ENCODE results near the gene NCOA7.

Gene NCOA7

GRCh38 chr6:125943528-125944433, 153.0 kb downstream of the NCOA7 start:
- no peaks in the 10 kb centered on the region for H3K27me3 ChIP-seq (ENCODE audit: insufficient read depth, low read depth)
- H3K79me2 ChIP-seq (ENCODE audit: insufficient read depth, low read depth), result no peaks in the 10 kb centered on the region
- no peak overlapping the region for H2AFZ ChIP-seq (ENCODE audit: low read depth)
- H3K36me3 ChIP-seq (ENCODE audit: insufficient read depth), result no peaks in the 10 kb centered on the region
- H3K4me2 ChIP-seq, result no peak overlapping the region
- H3K9ac ChIP-seq, result no peak overlapping the region
- H3K4me3 ChIP-seq (IDR thresholded peaks at IDR 0.05; ENCODE audit: insufficient read depth, low read depth, low read length), result no peak overlapping the region
- no peak for TF ChIP-seq CTCF (conservative IDR thresholded peaks at IDR 0.05; ENCODE audit: low read depth, low read length)
- H3K27ac ChIP-seq, result no peak overlapping the region
- H4K20me1 ChIP-seq (ENCODE audit: insufficient read depth), result no peaks in the 10 kb centered on the region
- no peaks in the 10 kb centered on the region for H3K4me1 ChIP-seq (ENCODE audit: low read depth, poor library complexity, severe bottlenecking)

GRCh38 chr6:125944434-125944816, 153.7 kb downstream of the NCOA7 start:
- Histone ChIP-seq H3K4me1 (ENCODE audit: low read depth, poor library complexity, severe bottlenecking) (no peaks in the 10 kb centered on the region), H3K27me3 (ENCODE audit: insufficient read depth, low read depth) (no peaks in the 10 kb centered on the region), H2AFZ (ENCODE audit: low read depth) (no peak overlapping the region), H3K36me3 (ENCODE audit: insufficient read depth) (no peaks in the 10 kb centered on the region), H4K20me1 (ENCODE audit: insufficient read depth) (no peaks in the 10 kb centered on the region), H3K79me2 (ENCODE audit: insufficient read depth, low read depth) (no peaks in the 10 kb centered on the region), H3K4me2 (no peak overlapping the region), H3K27ac (no peak overlapping the region), H3K9ac (no peak overlapping the region), H3K4me3 (IDR thresholded peaks at IDR 0.05; ENCODE audit: insufficient read depth, low read depth, low read length) (no peak overlapping the region)
- TF ChIP-seq CTCF (conservative IDR thresholded peaks at IDR 0.05; ENCODE audit: low read depth, low read length), result no peak

GRCh38 chr6:125944896-125945295, 154.1 kb downstream of the NCOA7 start:
- Histone ChIP-seq H2AFZ (ENCODE audit: low read depth) (no peak overlapping the region), H3K27ac (no peak overlapping the region), H3K4me2 (no peak overlapping the region), H3K27me3 (ENCODE audit: insufficient read depth, low read depth) (no peaks in the 10 kb centered on the region), H3K79me2 (ENCODE audit: insufficient read depth, low read depth) (no peaks in the 10 kb centered on the region), H3K4me3 (IDR thresholded peaks at IDR 0.05; ENCODE audit: insufficient read depth, low read depth, low read length) (no peak overlapping the region), H3K36me3 (ENCODE audit: insufficient read depth) (no peaks in the 10 kb centered on the region), H4K20me1 (ENCODE audit: insufficient read depth) (no peaks in the 10 kb centered on the region), H3K4me1 (ENCODE audit: low read depth, poor library complexity, severe bottlenecking) (no peaks in the 10 kb centered on the region), H3K9ac (no peak overlapping the region)
- TF ChIP-seq CTCF (conservative IDR thresholded peaks at IDR 0.05; ENCODE audit: low read depth, low read length), result no peak

- TF ChIP-seq CTCF (conservative IDR thresholded peaks at IDR 0.05; ENCODE audit: low read depth, low read length), result no peak
- no peak overlapping the region for H3K27ac ChIP-seq
- H3K79me2 ChIP-seq (ENCODE audit: insufficient read depth, low read depth), result no peaks in the 10 kb centered on the region
- H2AFZ ChIP-seq (ENCODE audit: low read depth), result no peak overlapping the region
- H3K4me2 ChIP-seq, result no peak overlapping the region
- no peak overlapping the region for H3K4me3 ChIP-seq (IDR thresholded peaks at IDR 0.05; ENCODE audit: insufficient read depth, low read depth, low read length)
- H3K36me3 ChIP-seq (ENCODE audit: insufficient read depth), result no peaks in the 10 kb centered on the region
- no peak overlapping the region for H3K9ac ChIP-seq
- H4K20me1 ChIP-seq (ENCODE audit: insufficient read depth), result no peaks in the 10 kb centered on the region
- H3K27me3 ChIP-seq (ENCODE audit: insufficient read depth, low read depth), result no peaks in the 10 kb centered on the region
- H3K4me1 ChIP-seq (ENCODE audit: low read depth, poor library complexity, severe bottlenecking), result no peaks in the 10 kb centered on the region
Observed at GRCh38 chr6:125945378-125946141, 154.8 kb downstream of the NCOA7 start.
